Loucy (cell line): Measurements from ENCODE around the gene SIPA1L3.

Experiments
- EZH2phosphoT487 ChIP-seq: fragments of 200-600 bp; IDR thresholded peaks from 2 replicates; pipeline ENCODE4 v1.6.1; 2018; ENCODE audit warnings: antibody characterized with exemption, mild to moderate bottlenecking, moderate library complexity, borderline replicate concordance
- TF ChIP-seq, protein P1 (sequence below): fragments of 200-600 bp; sonication (generic); conservative IDR thresholded peaks from 2 replicates; pipeline ENCODE4 v1.5.1; 2014; ENCODE audit warnings: mild to moderate bottlenecking, antibody characterized with exemption, low read length

DNA sequence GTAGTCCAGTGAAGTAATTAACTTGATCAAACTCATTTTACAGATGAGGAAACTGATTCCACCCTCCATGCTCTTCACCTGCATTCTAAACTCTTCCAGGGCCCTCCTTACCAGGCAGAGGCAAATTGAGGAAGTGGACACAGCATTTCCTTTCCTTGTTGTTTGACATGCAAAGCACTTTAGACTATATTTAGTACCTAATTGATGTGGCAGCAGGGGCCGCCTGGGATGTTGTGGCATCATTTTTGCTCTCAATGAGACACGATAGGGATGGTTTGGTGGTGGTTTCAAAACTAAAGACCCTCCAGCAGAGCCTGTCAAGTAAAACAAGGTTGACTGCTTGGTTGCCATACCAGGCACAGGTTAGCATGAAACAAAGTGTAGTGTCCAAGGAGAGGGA is 7.9 kb downstream of the SIPA1L3 start:
- no peak for TF ChIP-seq EZH2phosphoT487
- TF ChIP-seq, protein P1, sequence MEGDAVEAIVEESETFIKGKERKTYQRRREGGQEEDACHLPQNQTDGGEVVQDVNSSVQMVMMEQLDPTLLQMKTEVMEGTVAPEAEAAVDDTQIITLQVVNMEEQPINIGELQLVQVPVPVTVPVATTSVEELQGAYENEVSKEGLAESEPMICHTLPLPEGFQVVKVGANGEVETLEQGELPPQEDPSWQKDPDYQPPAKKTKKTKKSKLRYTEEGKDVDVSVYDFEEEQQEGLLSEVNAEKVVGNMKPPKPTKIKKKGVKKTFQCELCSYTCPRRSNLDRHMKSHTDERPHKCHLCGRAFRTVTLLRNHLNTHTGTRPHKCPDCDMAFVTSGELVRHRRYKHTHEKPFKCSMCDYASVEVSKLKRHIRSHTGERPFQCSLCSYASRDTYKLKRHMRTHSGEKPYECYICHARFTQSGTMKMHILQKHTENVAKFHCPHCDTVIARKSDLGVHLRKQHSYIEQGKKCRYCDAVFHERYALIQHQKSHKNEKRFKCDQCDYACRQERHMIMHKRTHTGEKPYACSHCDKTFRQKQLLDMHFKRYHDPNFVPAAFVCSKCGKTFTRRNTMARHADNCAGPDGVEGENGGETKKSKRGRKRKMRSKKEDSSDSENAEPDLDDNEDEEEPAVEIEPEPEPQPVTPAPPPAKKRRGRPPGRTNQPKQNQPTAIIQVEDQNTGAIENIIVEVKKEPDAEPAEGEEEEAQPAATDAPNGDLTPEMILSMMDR = no peak
